NB4 (cell line): ENCODE measurements around the gene MTNR1B.

ENCODE experiments used
- DNase-seq: peaks from one replicate; pipeline ENCODE4 v3.0.0; 2010; ENCODE audit warnings: low read depth
- H3K4me3 ChIP-seq: one replicate; pipeline ENCODE4 v1.5.1; 2011; ENCODE audit warnings: mild to moderate bottlenecking, low read depth, low read length, moderate library complexity
- CTCF ChIP-seq: IDR thresholded peaks from one replicate; pipeline ENCODE4 v1.5.1; 2012; ENCODE audit warnings: low read depth, low read length
- MYC ChIP-seq: IDR thresholded peaks from 2 replicates; pipeline ENCODE4 v1.6.1; 2011; ENCODE audit warnings: low read depth, low read length
- POLR2A ChIP-seq: IDR thresholded peaks from 2 replicates; pipeline ENCODE4 v1.6.1; 2011; ENCODE audit warnings: mild to moderate bottlenecking; ENCODE audit not compliant: insufficient read length; ENCODE audit errors: extremely low read depth
- TF ChIP-seq, protein P1 (sequence below): IDR thresholded peaks from 2 replicates; pipeline ENCODE4 v1.6.1; 2011; ENCODE audit warnings: low read depth, low read length

MTNR1B gene

DNA sequence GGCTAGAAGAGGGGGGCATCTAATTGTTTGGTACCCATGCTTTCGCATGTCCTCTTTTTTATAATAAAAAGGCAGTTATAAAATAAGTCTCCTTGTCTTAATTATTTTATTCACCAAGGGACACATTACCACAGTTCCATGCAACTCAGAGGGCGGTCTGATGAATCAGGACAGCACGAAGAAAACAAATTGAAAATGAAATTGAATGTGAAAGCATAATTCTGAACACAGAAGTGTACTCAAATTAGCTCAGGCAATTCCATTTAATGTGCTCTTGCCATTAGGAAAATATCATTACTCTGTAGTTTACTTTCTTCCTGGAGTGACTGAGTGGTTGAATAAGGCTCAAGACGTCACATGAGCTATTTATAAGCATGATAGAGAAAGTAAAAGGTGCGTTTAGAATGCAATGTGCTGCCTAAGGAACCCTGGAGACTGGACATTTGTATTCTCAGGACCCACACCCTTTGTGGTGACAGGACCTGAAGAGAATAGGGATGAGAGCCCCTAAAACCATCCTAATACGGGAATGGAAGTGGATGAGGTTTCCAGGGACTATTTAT is 59.6 kb downstream of the MTNR1B start:
- DNase-seq = no peak

DNA sequence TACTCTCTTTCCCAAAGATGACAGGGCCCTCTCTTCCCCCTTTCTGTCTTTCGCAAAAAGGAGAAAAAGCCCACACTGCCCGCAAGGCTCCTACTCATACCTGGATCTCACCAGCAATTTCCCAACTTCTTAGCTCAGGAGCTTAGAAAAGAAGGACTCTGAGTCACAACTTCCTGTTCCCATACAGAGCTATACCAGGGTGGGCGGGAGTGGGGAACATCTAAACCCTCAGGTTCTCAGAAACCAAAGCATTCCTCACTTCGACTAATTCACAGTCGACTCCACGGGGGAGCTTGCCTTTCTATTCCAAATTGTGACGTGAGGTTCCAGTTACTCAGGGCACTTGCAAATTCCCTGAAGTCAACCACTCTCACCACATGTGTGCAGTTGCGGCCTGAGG is 61.9 kb downstream of the MTNR1B start:
- no peak overlapping the region for H3K4me3 ChIP-seq
- TF ChIP-seq, protein P1, sequence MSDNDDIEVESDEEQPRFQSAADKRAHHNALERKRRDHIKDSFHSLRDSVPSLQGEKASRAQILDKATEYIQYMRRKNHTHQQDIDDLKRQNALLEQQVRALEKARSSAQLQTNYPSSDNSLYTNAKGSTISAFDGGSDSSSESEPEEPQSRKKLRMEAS = no peak
- TF ChIP-seq MYC = no peak
- no peak for TF ChIP-seq POLR2A
- TF ChIP-seq CTCF = no peak
- no peak for DNase-seq

More for the DNA sequence above, 59.6 kb downstream of the MTNR1B start:
- TF ChIP-seq MYC (no peak), POLR2A (no peak), CTCF (no peak)
- TF ChIP-seq, protein P1 = no peak
- H3K4me3 ChIP-seq = no peak overlapping the region
